Measurements from ENCODE around the gene EXOC6. TPM values are rescaled to one million over a fixed set of nuclear protein-coding genes. Genes with fewer than 3 reads are reported as not detected.

Gene EXOC6
- total RNA-seq, 2 experiments from 2014 or later, result 8.0 to 9.4 TPM

DNA sequence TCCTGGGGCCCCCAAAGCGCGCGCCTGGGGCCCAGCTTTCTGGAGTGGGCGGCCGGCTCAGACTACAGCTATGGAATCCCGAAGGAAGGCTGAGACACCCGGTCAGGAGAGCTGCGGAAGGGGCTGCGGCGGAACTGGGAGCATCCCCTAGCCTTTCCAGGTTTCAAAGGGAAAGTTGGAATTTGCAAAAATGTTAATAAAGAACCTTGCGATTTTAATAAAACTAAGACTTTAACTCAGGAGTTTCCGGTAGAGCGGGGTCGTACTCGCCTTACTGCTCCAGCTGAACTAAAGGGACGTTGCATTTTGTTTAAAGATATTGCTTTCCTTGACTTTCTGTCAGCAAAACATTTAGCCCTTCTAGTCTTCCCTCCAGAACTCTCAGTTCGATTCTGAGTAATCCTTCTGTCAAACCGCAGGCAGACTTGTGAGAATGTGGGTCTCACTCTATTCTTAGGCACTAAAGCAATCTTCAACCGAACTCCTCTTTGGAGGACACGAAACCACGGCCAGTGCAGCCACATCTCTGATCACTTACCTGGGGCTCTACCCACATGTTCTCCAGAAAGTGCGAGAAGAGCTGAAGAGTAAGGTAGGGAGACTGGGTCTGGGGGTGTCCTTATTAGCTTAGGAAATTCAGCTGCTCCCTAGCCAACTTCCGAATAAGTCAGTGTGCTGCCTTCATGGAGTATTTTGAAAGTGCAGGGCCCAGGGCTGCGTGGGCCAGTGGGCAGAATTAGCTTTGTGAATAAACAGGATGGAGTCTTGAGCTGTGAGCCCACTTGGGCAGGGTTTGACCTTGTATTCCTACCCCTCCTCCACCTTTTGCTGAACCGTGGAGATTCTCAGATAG lies 227.3 kb downstream of the EXOC6 start:
- Histone ChIP-seq H3K9me3 (ENCODE audit: low read length) (no peaks in the 10 kb centered on the region), H2AFZ (ENCODE audit: low read length) (no peak overlapping the region), H3K4me1 (ENCODE audit: insufficient read depth, low read length, poor library complexity, severe bottlenecking) (no peaks in the 10 kb centered on the region), H3K79me2 (ENCODE audit: insufficient read depth, low read depth, low read length) (no peaks in the 10 kb centered on the region), H4K20me1 (ENCODE audit: insufficient read depth, low read length) (no peaks in the 10 kb centered on the region), H3K9me2 (ENCODE audit: insufficient read depth, low read length) (no peaks in the 10 kb centered on the region), H3K36me3 (ENCODE audit: insufficient read depth, low read length) (no peaks in the 10 kb centered on the region), H3K4me3 (ENCODE audit: low read depth, low read length, poor library complexity, severe bottlenecking) (no peak overlapping the region), H3K27ac (ENCODE audit: low read depth, low read length, poor library complexity, severe bottlenecking) (no peak overlapping the region), H3K4me2 (ENCODE audit: low read length) (no peak overlapping the region)
- ChIA-PET CTCF (ENCODE audit: unreplicated experiment) (no interaction called here), POLR2A (interaction anchor here (0.6 kb wide), 1 partner anchor 23 kb away, joined by 3 read pairs; no protein-coding TSS in a partner anchor)
- BruUV-seq (replicated peaks), result no TSS peak
- intact Hi-C loops (cut with micrococcal nuclease; ENCODE audit: unreplicated experiment), result no loop called here
- TF ChIP-seq EZH2phosphoT487 (IDR thresholded peaks at IDR 0.05; ENCODE audit: borderline replicate concordance, low read depth, low read length), result no peak
- TF ChIP-seq, protein P1, sequence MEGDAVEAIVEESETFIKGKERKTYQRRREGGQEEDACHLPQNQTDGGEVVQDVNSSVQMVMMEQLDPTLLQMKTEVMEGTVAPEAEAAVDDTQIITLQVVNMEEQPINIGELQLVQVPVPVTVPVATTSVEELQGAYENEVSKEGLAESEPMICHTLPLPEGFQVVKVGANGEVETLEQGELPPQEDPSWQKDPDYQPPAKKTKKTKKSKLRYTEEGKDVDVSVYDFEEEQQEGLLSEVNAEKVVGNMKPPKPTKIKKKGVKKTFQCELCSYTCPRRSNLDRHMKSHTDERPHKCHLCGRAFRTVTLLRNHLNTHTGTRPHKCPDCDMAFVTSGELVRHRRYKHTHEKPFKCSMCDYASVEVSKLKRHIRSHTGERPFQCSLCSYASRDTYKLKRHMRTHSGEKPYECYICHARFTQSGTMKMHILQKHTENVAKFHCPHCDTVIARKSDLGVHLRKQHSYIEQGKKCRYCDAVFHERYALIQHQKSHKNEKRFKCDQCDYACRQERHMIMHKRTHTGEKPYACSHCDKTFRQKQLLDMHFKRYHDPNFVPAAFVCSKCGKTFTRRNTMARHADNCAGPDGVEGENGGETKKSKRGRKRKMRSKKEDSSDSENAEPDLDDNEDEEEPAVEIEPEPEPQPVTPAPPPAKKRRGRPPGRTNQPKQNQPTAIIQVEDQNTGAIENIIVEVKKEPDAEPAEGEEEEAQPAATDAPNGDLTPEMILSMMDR (conservative IDR thresholded peaks at IDR 0.05; ENCODE audit: low read length), result no peak
- no peak for DNase-seq (ENCODE audit: low spot score)

DNA sequence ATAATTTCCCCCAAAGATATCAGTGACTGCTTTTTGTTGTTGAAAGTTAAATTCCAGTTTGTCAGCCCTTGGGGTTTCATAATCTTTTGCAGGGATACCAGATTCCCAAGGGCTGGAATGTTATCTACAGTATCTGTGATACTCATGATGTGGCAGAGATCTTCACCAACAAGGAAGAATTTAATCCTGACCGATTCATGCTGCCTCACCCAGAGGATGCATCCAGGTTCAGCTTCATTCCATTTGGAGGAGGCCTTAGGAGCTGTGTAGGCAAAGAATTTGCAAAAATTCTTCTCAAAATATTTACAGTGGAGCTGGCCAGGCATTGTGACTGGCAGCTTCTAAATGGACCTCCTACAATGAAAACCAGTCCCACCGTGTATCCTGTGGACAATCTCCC lies 228.6 kb downstream of the EXOC6 start:
- no peak for DNase-seq (ENCODE audit: low spot score)
- TF ChIP-seq EZH2phosphoT487 (IDR thresholded peaks at IDR 0.05; ENCODE audit: borderline replicate concordance, low read depth, low read length), result no peak
- TF ChIP-seq, protein P1 (conservative IDR thresholded peaks at IDR 0.05; ENCODE audit: low read length), result no peak
- H3K27ac ChIP-seq (ENCODE audit: low read depth, low read length, poor library complexity, severe bottlenecking), result no peak overlapping the region
- no peaks in the 10 kb centered on the region for H4K20me1 ChIP-seq (ENCODE audit: insufficient read depth, low read length)
- H2AFZ ChIP-seq (ENCODE audit: low read length), result no peak overlapping the region
- CTCF ChIA-PET (ENCODE audit: unreplicated experiment), result interaction anchor here (0.6 kb wide), 1 partner anchor 268 kb away, joined by 3 read pairs; no protein-coding TSS in a partner anchor
- H3K9me2 ChIP-seq (ENCODE audit: insufficient read depth, low read length), result no peaks in the 10 kb centered on the region
- H3K79me2 ChIP-seq (ENCODE audit: insufficient read depth, low read depth, low read length), result no peaks in the 10 kb centered on the region
- H3K4me3 ChIP-seq (ENCODE audit: low read depth, low read length, poor library complexity, severe bottlenecking), result no peak overlapping the region
- POLR2A ChIA-PET, result interaction anchor here (1.1 kb wide), 2 partner anchors 20 to 23 kb away, joined by 3 read pairs; no protein-coding TSS in a partner anchor
- BruUV-seq (replicated peaks), result no TSS peak
- H3K9me3 ChIP-seq (ENCODE audit: low read length), result no peaks in the 10 kb centered on the region
- no peaks in the 10 kb centered on the region for H3K36me3 ChIP-seq (ENCODE audit: insufficient read depth, low read length)
- no peak overlapping the region for H3K4me2 ChIP-seq (ENCODE audit: low read length)
- H3K4me1 ChIP-seq (ENCODE audit: insufficient read depth, low read length, poor library complexity, severe bottlenecking), result no peaks in the 10 kb centered on the region
- intact Hi-C loops (cut with micrococcal nuclease; ENCODE audit: unreplicated experiment), result no loop called here

DNA sequence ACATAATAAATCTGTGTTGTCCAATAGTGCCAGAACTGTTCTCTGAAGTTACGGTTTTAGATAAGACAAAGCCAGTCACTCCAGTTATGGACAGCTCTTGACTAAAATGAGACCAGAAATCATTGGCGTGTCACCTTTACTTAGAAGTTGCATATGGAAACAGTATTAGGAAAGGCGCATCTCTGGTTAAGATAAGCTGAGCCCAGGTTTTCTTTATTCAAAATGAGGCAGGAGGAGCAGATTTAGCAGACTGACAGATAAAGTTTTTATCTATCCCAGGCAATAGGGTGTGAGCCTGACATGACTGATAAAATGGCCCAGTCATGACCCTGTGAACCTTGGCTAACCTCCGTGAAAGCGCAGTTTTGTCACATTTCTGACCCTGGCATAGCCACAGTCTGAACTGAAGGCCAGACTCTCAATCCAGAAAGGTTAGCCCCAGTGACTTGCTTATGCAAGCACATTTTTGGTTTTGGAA lies 229.6 kb downstream of the EXOC6 start:
- no peak overlapping the region for H3K4me2 ChIP-seq (ENCODE audit: low read length)
- TF ChIP-seq EZH2phosphoT487 (IDR thresholded peaks at IDR 0.05; ENCODE audit: borderline replicate concordance, low read depth, low read length), result no peak
- TF ChIP-seq, protein P1 (conservative IDR thresholded peaks at IDR 0.05; ENCODE audit: low read length), result no peak
- H3K4me1 ChIP-seq (ENCODE audit: insufficient read depth, low read length, poor library complexity, severe bottlenecking), result no peaks in the 10 kb centered on the region
- H3K4me3 ChIP-seq (ENCODE audit: low read depth, low read length, poor library complexity, severe bottlenecking), result no peak overlapping the region
- no peaks in the 10 kb centered on the region for H3K79me2 ChIP-seq (ENCODE audit: insufficient read depth, low read depth, low read length)
- POLR2A ChIA-PET, result interaction anchor here (0.5 to 1.1 kb wide), 3 partner anchors 22 to 454 kb away, joined by 3 to 5 read pairs (median 3); no protein-coding TSS in a partner anchor
- DNase-seq (ENCODE audit: low spot score), result no peak
- no TSS peak for BruUV-seq (replicated peaks)
- H3K36me3 ChIP-seq (ENCODE audit: insufficient read depth, low read length), result no peaks in the 10 kb centered on the region
- no peak overlapping the region for H3K27ac ChIP-seq (ENCODE audit: low read depth, low read length, poor library complexity, severe bottlenecking)
- H3K9me2 ChIP-seq (ENCODE audit: insufficient read depth, low read length), result no peaks in the 10 kb centered on the region
- intact Hi-C loops (cut with micrococcal nuclease; ENCODE audit: unreplicated experiment), result no loop called here
- H4K20me1 ChIP-seq (ENCODE audit: insufficient read depth, low read length), result no peaks in the 10 kb centered on the region
- H3K9me3 ChIP-seq (ENCODE audit: low read length), result no peaks in the 10 kb centered on the region
- H2AFZ ChIP-seq (ENCODE audit: low read length), result no peak overlapping the region
- CTCF ChIA-PET (ENCODE audit: unreplicated experiment), result no interaction called here
